Measurements from ENCODE around the gene SV2B. TPM values are rescaled to one million over a fixed set of nuclear protein-coding genes. Genes with fewer than 3 reads are reported as not detected.

The SV2B gene
- total and polyA plus RNA-seq, 9 of the 15 experiments (the other 6 are each of a cell fraction or from before 2014, with no cell fraction given): 0.01 to 0.25 (median 0.11) TPM

GRCh38 chr15:91110407-91110806, 10.3 kb downstream of the SV2B start:
- Histone ChIP-seq H3K4me2 (ENCODE audit: insufficient read depth, low read length) (no peak overlapping the region), H3K27ac (ENCODE audit: extremely low read depth, low read depth, low read length) (no peak overlapping the region), H3K4me1 (replicated peaks in 1 of 2; ENCODE audit: control insufficient read depth in 2 of 2, insufficient read depth in 2 of 2, low read length in 2 of 2) (no peaks in the 10 kb centered on the region), H3K79me2 (ENCODE audit: control insufficient read depth, insufficient read depth, low read length) (no peaks in the 10 kb centered on the region), H3K36me3 (ENCODE audit: control insufficient read depth, insufficient read depth, low read length) (no peaks in the 10 kb centered on the region), H3K9ac (ENCODE audit: insufficient read depth in 1 of 2, low read depth in 2 of 2, low read length in 2 of 2) (no peak overlapping the region), H3K27me3 (ENCODE audit: control insufficient read depth in 2 of 2, insufficient read depth in 2 of 2, low read length in 2 of 2) (peaks cover 8 to 41% of the 10 kb centered on the region in 2 experiments; a peak in 3 of 5 replicates), H3K9me3 (replicated peaks; ENCODE audit: control insufficient read depth, insufficient read depth, low read depth, low read length) (no peaks in the 10 kb centered on the region), H3K4me3 (no peak overlapping the region), H4K20me1 (replicated peaks; ENCODE audit: control insufficient read depth, insufficient read depth, low read length) (no peaks in the 10 kb centered on the region), H2AFZ (ENCODE audit: low read depth, low read length) (no peak overlapping the region), H3K9me1 (ENCODE audit: control insufficient read depth, insufficient read depth, low read length) (no peaks in the 10 kb centered on the region)
- FAIRE-seq: no peak
- in situ Hi-C loops (cut with MboI): no loop called here
- BruUV-seq (replicated peaks): no TSS peak
- POLR2A ChIA-PET: interaction anchor here (0.6 to 1.0 kb wide), 3 partner anchors 23 to 53 kb away, joined by 3 to 4 read pairs (median 3); no protein-coding TSS in a partner anchor
- intact Hi-C loops (cut with micrococcal nuclease): no loop called here
- TF ChIP-seq SFPQ (IDR thresholded peaks at IDR 0.05; ENCODE audit: low read depth, low read length) (no peak), ZNF239 (CRISPR knock-in tag; IDR thresholded peaks at IDR 0.05) (no peak), OTX1 (CRISPR knock-in tag; IDR thresholded peaks at IDR 0.05) (no peak), ADNP (tag; IDR thresholded peaks at IDR 0.05) (no peak), SNRNP70 (optimal IDR thresholded peaks at IDR 0.05; ENCODE audit: low read depth, low read length) (no peak), SP2 (IDR thresholded peaks at IDR 0.05; ENCODE audit: extremely low read depth, low read depth, low read length, poor library complexity, severe bottlenecking) (no peak), ZNF41 (CRISPR knock-in tag; conservative IDR thresholded peaks at IDR 0.05) (no peak), MAX (CRISPR knock-in tag; IDR thresholded peaks at IDR 0.05) (no peak), POU5F1 (IDR thresholded peaks at IDR 0.05; ENCODE audit: borderline replicate concordance, low read depth, low read length, partially characterized antibody) (no peak), CREM (IDR thresholded peaks at IDR 0.05; ENCODE audit: low read depth) (no peak)
- 2% methylated on average over 11 of the region's 11 CpGs for whole genome bisulfite sequencing (ENCODE audit: insufficient coverage, low coverage, missing lambda C conversion rate)
- DNase-seq (ENCODE audit: extremely low read depth in 1 of 4, low spot score in 3 of 4): no peak
- no peak for ATAC-seq
- CTCF ChIA-PET (ENCODE audit: low intra/inter-chr PET ratio): no interaction called here

All from K562 (cell line).